GM18526 (cell line): ENCODE results near the gene DTL.

ENCODE experiments used
- POLR2A ChIP-seq: IDR thresholded peaks from 3 replicates; pipeline ENCODE4 v1.6.1; 2011; ENCODE audit not compliant: insufficient read length; ENCODE audit errors: extremely low read depth

Gene DTL

GRCh38 chr1:212035123-212035834 lies at the start of gene DTL, which contains the start of gene INTS7:
TSS of gene DTL (plus strand) at chr1:212035748. CDS start at chr1:212035891, 143 bp downstream.
TSS of gene INTS7 (minus strand) at chr1:212035557. CDS start at chr1:212035437, 120 bp downstream.
- TF ChIP-seq POLR2A: peak; percentile 85

GRCh38 chr1:211986628-211987254 lies 48.8 kb upstream of the DTL start:
- TF ChIP-seq POLR2A: no peak

- no peak for TF ChIP-seq POLR2A
Measured at GRCh38 chr1:211991695-211992094, 43.9 kb upstream of the DTL start.

- no peak for TF ChIP-seq POLR2A
Measured at GRCh38 chr1:212002536-212002935, 33.0 kb upstream of the DTL start.

GRCh38 chr1:212004895-212005608 lies 30.5 kb upstream of the DTL start:
- TF ChIP-seq POLR2A: no peak

- no peak for TF ChIP-seq POLR2A
Measured at GRCh38 chr1:212007178-212007577, 28.4 kb upstream of the DTL start.

GRCh38 chr1:212007886-212008285 lies 27.7 kb upstream of the DTL start:
- TF ChIP-seq POLR2A: no peak

GRCh38 chr1:212009561-212009960 lies 26.0 kb upstream of the DTL start:
- no peak for TF ChIP-seq POLR2A

GRCh38 chr1:212010004-212010403 lies 25.5 kb upstream of the DTL start:
- TF ChIP-seq POLR2A: no peak

GRCh38 chr1:212012034-212012740 lies 23.4 kb upstream of the DTL start:
- TF ChIP-seq POLR2A: no peak

GRCh38 chr1:212013672-212014071 lies 21.9 kb upstream of the DTL start:
- no peak for TF ChIP-seq POLR2A

GRCh38 chr1:212020975-212021374 lies 14.6 kb upstream of the DTL start:
- TF ChIP-seq POLR2A: no peak

GRCh38 chr1:212021563-212021962 lies 14.0 kb upstream of the DTL start:
- no peak for TF ChIP-seq POLR2A

- no peak for TF ChIP-seq POLR2A
Measured at GRCh38 chr1:212024469-212025149, 10.9 kb upstream of the DTL start.
